MM.1S (cell line): Measurements from ENCODE around the gene RASSF3.

Source experiments
- DNase-seq: peaks from one replicate; pipeline ENCODE4 v3.0.0-alpha.2; 2015
- H2AFZ ChIP-seq: fragments of 300-600 bp; sonication (generic); 2 replicates; pipeline ENCODE4 v1.6.0; 2016; ENCODE audit warnings: antibody characterized with exemption, low read length
- H3F3A ChIP-seq: fragments of 300-600 bp; sonication (generic); 2 replicates; pipeline ENCODE4 v1.6.1; 2016; ENCODE audit warnings: mild to moderate bottlenecking, antibody characterized with exemption, low read length, moderate library complexity, mixed read lengths; ENCODE audit not compliant: insufficient read depth
- H3K27ac ChIP-seq: fragments of 300-600 bp; sonication (generic); 2 replicates; pipeline ENCODE4 v1.5.1; 2016; ENCODE audit warnings: mild to moderate bottlenecking, low read length
- H3K27me3 ChIP-seq: fragments of 300-600 bp; sonication (generic); replicated peaks from 2 replicates; pipeline ENCODE4 v1.6.0; 2016; ENCODE audit warnings: low read length; ENCODE audit not compliant: insufficient read depth
- H3K36me3 ChIP-seq: fragments of 300-600 bp; sonication (generic); replicated peaks from 2 replicates; pipeline ENCODE4 v1.6.1; 2016; ENCODE audit warnings: mild to moderate bottlenecking, low read length, mixed read lengths; ENCODE audit not compliant: insufficient read depth
- H3K4me1 ChIP-seq: fragments of 300-600 bp; sonication (generic); 2 replicates; pipeline ENCODE4 v1.6.1; 2016; ENCODE audit warnings: low read length, mixed read lengths
- H3K4me2 ChIP-seq: fragments of 300-600 bp; sonication (generic); 2 replicates; pipeline ENCODE4 v1.6.0; 2016; ENCODE audit warnings: low read depth, low read length
- H3K4me3 ChIP-seq: fragments of 300-600 bp; sonication (generic); 2 replicates; pipeline ENCODE4 v1.5.1; 2016; ENCODE audit warnings: low read length, mixed read lengths
- H3K79me2 ChIP-seq: fragments of 300-600 bp; sonication (generic); 2 replicates; pipeline ENCODE4 v1.6.1; 2016; ENCODE audit warnings: mixed run types, low read length, mixed read lengths
- H3K9ac ChIP-seq: fragments of 300-600 bp; sonication (generic); 2 replicates; pipeline ENCODE4 v1.6.1; 2016; ENCODE audit warnings: low read length, mixed read lengths
- H3K9me2 ChIP-seq: fragments of 300-600 bp; sonication (generic); replicated peaks from 2 replicates; pipeline ENCODE4 v1.6.1; 2016; ENCODE audit warnings: mild to moderate bottlenecking, low read length, mixed read lengths; ENCODE audit not compliant: insufficient read depth
- H3K9me3 ChIP-seq: fragments of 300-600 bp; sonication (generic); replicated peaks from 2 replicates; pipeline ENCODE4 v1.6.1; 2016; ENCODE audit warnings: mild to moderate bottlenecking, low read length, mixed read lengths; ENCODE audit not compliant: insufficient read depth
- H4K20me1 ChIP-seq: fragments of 300-600 bp; sonication (generic); 2 replicates; pipeline ENCODE4 v1.6.1; 2016; ENCODE audit warnings: mild to moderate bottlenecking, low read length, moderate library complexity, mixed read lengths; ENCODE audit not compliant: insufficient read depth
- EZH2 ChIP-seq: fragments of 300-600 bp; sonication (generic); optimal IDR thresholded peaks from 2 replicates; pipeline ENCODE3; 2017; ENCODE audit warnings: low read depth, mild to moderate bottlenecking, antibody characterized with exemption, low read length, mixed read lengths
- EZH2phosphoT487 ChIP-seq: fragments of 300-600 bp; sonication (generic); IDR thresholded peaks from 2 replicates; pipeline ENCODE4 v1.6.1; 2018; ENCODE audit warnings: antibody characterized with exemption, low read length
- TF ChIP-seq, protein P1 (sequence below): fragments of 300-600 bp; sonication (generic); IDR thresholded peaks from 2 replicates; pipeline ENCODE4 v1.5.1; 2016; ENCODE audit warnings: antibody characterized with exemption, low read length, mixed read lengths

RASSF3 gene

DNA sequence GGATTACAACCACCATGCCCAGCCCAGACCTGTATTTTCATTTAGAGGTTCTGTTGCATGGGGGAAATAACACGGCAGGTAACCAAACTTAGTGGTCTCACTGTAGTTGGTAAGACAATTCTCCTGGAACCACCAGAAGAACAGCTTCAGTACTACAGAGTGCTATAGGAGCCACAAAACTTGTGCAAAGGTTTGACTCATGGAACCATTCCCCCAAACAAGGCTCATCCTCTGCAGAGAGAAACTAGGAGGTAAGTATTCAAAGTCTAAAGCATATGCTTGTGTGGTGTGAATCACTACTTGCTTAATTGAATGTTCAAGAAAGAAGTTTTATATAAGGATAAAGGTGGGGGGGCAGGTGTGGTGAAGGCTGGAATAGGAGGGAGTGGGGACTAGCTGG is 90.2 kb downstream of the RASSF3 start:
- no peaks in the 10 kb centered on the region for H3K27me3 ChIP-seq
- no peak overlapping the region for H3K9ac ChIP-seq
- no peaks in the 10 kb centered on the region; the same call in 1 of the 2 replicates for H3F3A ChIP-seq
- no peaks in the 10 kb centered on the region for H3K36me3 ChIP-seq
- no peak for TF ChIP-seq EZH2phosphoT487
- no peak for TF ChIP-seq EZH2
- TF ChIP-seq, protein P1, sequence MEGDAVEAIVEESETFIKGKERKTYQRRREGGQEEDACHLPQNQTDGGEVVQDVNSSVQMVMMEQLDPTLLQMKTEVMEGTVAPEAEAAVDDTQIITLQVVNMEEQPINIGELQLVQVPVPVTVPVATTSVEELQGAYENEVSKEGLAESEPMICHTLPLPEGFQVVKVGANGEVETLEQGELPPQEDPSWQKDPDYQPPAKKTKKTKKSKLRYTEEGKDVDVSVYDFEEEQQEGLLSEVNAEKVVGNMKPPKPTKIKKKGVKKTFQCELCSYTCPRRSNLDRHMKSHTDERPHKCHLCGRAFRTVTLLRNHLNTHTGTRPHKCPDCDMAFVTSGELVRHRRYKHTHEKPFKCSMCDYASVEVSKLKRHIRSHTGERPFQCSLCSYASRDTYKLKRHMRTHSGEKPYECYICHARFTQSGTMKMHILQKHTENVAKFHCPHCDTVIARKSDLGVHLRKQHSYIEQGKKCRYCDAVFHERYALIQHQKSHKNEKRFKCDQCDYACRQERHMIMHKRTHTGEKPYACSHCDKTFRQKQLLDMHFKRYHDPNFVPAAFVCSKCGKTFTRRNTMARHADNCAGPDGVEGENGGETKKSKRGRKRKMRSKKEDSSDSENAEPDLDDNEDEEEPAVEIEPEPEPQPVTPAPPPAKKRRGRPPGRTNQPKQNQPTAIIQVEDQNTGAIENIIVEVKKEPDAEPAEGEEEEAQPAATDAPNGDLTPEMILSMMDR: no peak
- H3K4me3 ChIP-seq: no peak overlapping the region
- no peaks in the 10 kb centered on the region for H4K20me1 ChIP-seq
- H3K9me3 ChIP-seq: no peaks in the 10 kb centered on the region
- peaks cover 12% of the 10 kb centered on the region; the same call in 1 of the 2 replicates for H3K4me1 ChIP-seq
- no peak for DNase-seq
- no peaks in the 10 kb centered on the region for H3K79me2 ChIP-seq
- H3K4me2 ChIP-seq: peak overlapping the region; percentile 31; the same call in 1 of the 2 replicates
- no peak overlapping the region for H2AFZ ChIP-seq
- no peak overlapping the region for H3K27ac ChIP-seq
- no peaks in the 10 kb centered on the region for H3K9me2 ChIP-seq

DNA sequence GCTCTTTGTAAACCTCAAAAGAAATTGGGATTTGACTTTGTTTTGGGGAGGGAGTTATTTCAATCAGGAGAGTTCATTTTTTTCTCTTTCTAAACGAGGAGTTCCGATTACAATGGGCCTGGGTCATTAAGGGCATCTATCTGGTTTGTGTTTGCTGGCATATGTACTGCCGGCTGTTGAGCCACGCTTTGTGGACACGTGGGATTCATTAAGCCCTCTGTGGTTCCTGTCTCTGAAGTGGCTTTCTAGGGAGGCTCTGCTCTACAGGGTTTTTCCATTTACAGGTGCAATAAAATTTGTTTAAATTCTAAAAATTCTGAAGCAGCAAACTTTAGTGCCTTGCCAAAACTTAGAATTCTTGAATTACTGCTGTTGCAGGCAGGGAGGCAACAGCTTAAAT is 91.0 kb downstream of the RASSF3 start:
- H2AFZ ChIP-seq: no peak overlapping the region
- H3K79me2 ChIP-seq: no peaks in the 10 kb centered on the region
- H3K9me2 ChIP-seq: no peaks in the 10 kb centered on the region
- H3K36me3 ChIP-seq: no peaks in the 10 kb centered on the region
- no peaks in the 10 kb centered on the region for H3K27me3 ChIP-seq
- H3K4me3 ChIP-seq: no peak overlapping the region
- no peak for DNase-seq
- no peaks in the 10 kb centered on the region; the same call in 1 of the 2 replicates for H3F3A ChIP-seq
- peaks cover 12% of the 10 kb centered on the region; the same call in 1 of the 2 replicates for H3K4me1 ChIP-seq
- no peak for TF ChIP-seq EZH2
- TF ChIP-seq, protein P1: no peak
- TF ChIP-seq EZH2phosphoT487: no peak
- H3K27ac ChIP-seq: no peak overlapping the region
- H3K9ac ChIP-seq: no peak overlapping the region
- no peaks in the 10 kb centered on the region for H4K20me1 ChIP-seq
- no peaks in the 10 kb centered on the region for H3K9me3 ChIP-seq
- peak overlapping the region; percentile 31; the same call in 1 of the 2 replicates for H3K4me2 ChIP-seq

DNA sequence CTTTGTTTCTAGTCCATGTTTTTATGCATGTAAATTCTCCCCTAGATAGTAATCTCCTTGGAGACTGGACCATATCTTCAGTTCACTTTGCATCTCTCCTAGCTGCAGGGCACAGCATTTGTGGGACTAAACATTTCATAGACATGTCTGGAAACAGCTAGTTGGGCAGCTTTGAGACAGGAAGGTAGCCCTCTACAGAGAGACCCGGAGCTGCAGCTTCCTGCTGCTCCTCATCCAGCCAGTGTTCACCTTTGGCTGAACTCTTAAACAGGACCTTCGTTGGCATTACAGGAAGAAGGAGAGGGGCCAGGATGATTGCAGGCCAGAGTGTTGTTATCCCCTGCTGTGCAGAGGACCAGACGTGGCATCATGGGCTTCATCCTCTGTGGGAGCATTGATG is 96.0 kb downstream of the RASSF3 start:
- DNase-seq: no peak
- H3K9me2 ChIP-seq: no peaks in the 10 kb centered on the region
- no peak overlapping the region for H3K9ac ChIP-seq
- H3K27ac ChIP-seq: no peak overlapping the region
- H3K4me3 ChIP-seq: no peak overlapping the region
- H4K20me1 ChIP-seq: no peaks in the 10 kb centered on the region
- H2AFZ ChIP-seq: no peak overlapping the region
- H3K36me3 ChIP-seq: no peaks in the 10 kb centered on the region
- H3K27me3 ChIP-seq: no peaks in the 10 kb centered on the region
- TF ChIP-seq, protein P1: no peak
- no peak for TF ChIP-seq EZH2phosphoT487
- TF ChIP-seq EZH2: no peak
- H3K79me2 ChIP-seq: no peaks in the 10 kb centered on the region
- H3F3A ChIP-seq: no peaks in the 10 kb centered on the region; the same call in 1 of the 2 replicates
- H3K4me2 ChIP-seq: no peak overlapping the region
- H3K4me1 ChIP-seq: no peaks in the 10 kb centered on the region
- no peaks in the 10 kb centered on the region for H3K9me3 ChIP-seq
